CD14-positive monocyte (primary cell): ENCODE results near the gene OPALIN. TPM values are rescaled to one million over a fixed set of nuclear protein-coding genes. Genes with fewer than 3 reads are reported as not detected.

ENCODE experiments used
- DNase-seq, 3 donors: peaks; one replicate each; pipeline ENCODE4 v3.0.0-alpha.2; 2011 to 2022
- H2AFZ ChIP-seq: 2 replicates; pipeline ENCODE4 v1.6.0; 2012; ENCODE audit warnings: mild to moderate bottlenecking, low read depth, low read length, inconsistent platforms; ENCODE audit not compliant: insufficient read depth, poor library complexity, severe bottlenecking
- H3K27ac ChIP-seq, 2 donors: 1 replicate in 1 of 2; 2 replicates in 1 of 2; pipeline ENCODE4 v1.5.1; 2012 to 2013; ENCODE audit warnings: low read length in 2 of 2, control low read depth in 1 of 2, inconsistent platforms in 1 of 2, low read depth in 1 of 2, mild to moderate bottlenecking in 1 of 2
- H3K27me3 ChIP-seq, 2 donors: one replicate each; pipeline versions ENCODE4 v1.6.0 to v1.6.1; 2011 to 2013; ENCODE audit warnings: low read length in 2 of 2; ENCODE audit not compliant: control insufficient read depth in 2 of 2, insufficient read depth in 2 of 2
- H3K36me3 ChIP-seq, 2 donors: replicated peaks in 1 of 2; 1 replicate in 1 of 2; 2 replicates in 1 of 2; pipeline versions ENCODE4 v1.5.1 to v1.6.1; 2012 to 2013; ENCODE audit warnings: low read length in 2 of 2, control low read depth in 1 of 2, inconsistent platforms in 1 of 2, mild to moderate bottlenecking in 1 of 2; ENCODE audit not compliant: insufficient read depth in 2 of 2, control insufficient read depth in 1 of 2
- H3K4me1 ChIP-seq, 2 donors: 1 replicate in 1 of 2; 2 replicates in 1 of 2; pipeline versions ENCODE4 v1.5.1 to v1.6.1; 2012 to 2013; ENCODE audit warnings: low read length in 2 of 2, control low read depth in 1 of 2, inconsistent platforms in 1 of 2, mild to moderate bottlenecking in 1 of 2, moderate library complexity in 1 of 2; ENCODE audit not compliant: insufficient read depth in 2 of 2, control insufficient read depth in 1 of 2
- H3K4me2 ChIP-seq: replicated peaks from 2 replicates; pipeline ENCODE3; 2012; ENCODE audit warnings: low read length, moderate library complexity, mild to moderate bottlenecking; ENCODE audit not compliant: poor library complexity, severe bottlenecking; ENCODE audit errors: extremely low read depth
- H3K4me3 ChIP-seq, 3 experiments: fragments of 200-600 bp in 1 of 3; sonication (generic) in 1 of 3; replicated peaks in 1 of 3; 1 replicate in 2 of 3; 2 replicates in 1 of 3; pipeline ENCODE4 v1.5.1; 2011 to 2013; ENCODE audit warnings: low read length in 3 of 3, mild to moderate bottlenecking in 3 of 3, control low read depth in 2 of 3, low read depth in 2 of 3, inconsistent platforms in 1 of 3, moderate library complexity in 1 of 3
- H3K79me2 ChIP-seq: 2 replicates; pipeline ENCODE4 v1.6.0; 2012; ENCODE audit warnings: mild to moderate bottlenecking, control low read depth, inconsistent platforms, low read length, moderate library complexity; ENCODE audit not compliant: insufficient read depth
- H3K9ac ChIP-seq: 2 replicates; pipeline ENCODE4 v1.6.0; 2017; ENCODE audit warnings: low read length, mild to moderate bottlenecking; ENCODE audit not compliant: insufficient read depth, poor library complexity, severe bottlenecking
- H3K9me3 ChIP-seq, 2 donors: replicated peaks in 1 of 2; 1 replicate in 1 of 2; 2 replicates in 1 of 2; pipeline versions ENCODE4 v1.5.1 to v1.6.1; 2012 to 2013; ENCODE audit warnings: low read length in 2 of 2, control low read depth in 1 of 2; ENCODE audit not compliant: control insufficient read depth in 1 of 2, insufficient read depth in 1 of 2
- H4K20me1 ChIP-seq: 2 replicates; pipeline ENCODE4 v1.6.0; 2012; ENCODE audit warnings: mild to moderate bottlenecking, low read length, control low read depth, moderate library complexity; ENCODE audit not compliant: insufficient read depth
- H3K27ac Mint-ChIP-seq, 7 donors: one replicate each; pipeline ENCODE4 v1.8.0; 2020; ENCODE audit warnings: mild to moderate bottlenecking in 7 of 7, mixed read lengths in 7 of 7, moderate library complexity in 6 of 7, inconsistent platforms in 2 of 7
- H3K27me3 Mint-ChIP-seq, 3 donors: one replicate each; pipeline ENCODE4 v1.8.0; 2021 to 2022; ENCODE audit warnings: low read depth in 3 of 3, mild to moderate bottlenecking in 3 of 3, mixed read lengths in 3 of 3, moderate library complexity in 3 of 3, inconsistent platforms in 1 of 3
- H3K36me3 Mint-ChIP-seq, 2 donors: one replicate each; pipeline ENCODE4 v1.8.0; 2020; ENCODE audit warnings: mixed read lengths in 2 of 2, inconsistent platforms in 1 of 2, mild to moderate bottlenecking in 1 of 2
- H3K4me1 Mint-ChIP-seq: one replicate; pipeline ENCODE4 v1.8.0; 2020; ENCODE audit warnings: mild to moderate bottlenecking, mixed read lengths
- H3K4me3 Mint-ChIP-seq, 2 donors: one replicate each; pipeline ENCODE4 v1.8.0; 2020; ENCODE audit warnings: mild to moderate bottlenecking in 2 of 2, mixed read lengths in 2 of 2, moderate library complexity in 1 of 2
- H3K9me3 Mint-ChIP-seq, 7 donors: one replicate each; pipeline ENCODE4 v1.8.0; 2020 to 2022; ENCODE audit warnings: mixed read lengths in 7 of 7, mild to moderate bottlenecking in 6 of 7, moderate library complexity in 6 of 7, inconsistent platforms in 2 of 7
- CTCF ChIP-seq: fragments of 200-600 bp; IDR thresholded peaks from one replicate; pipeline ENCODE4 v1.8.0; 2022; ENCODE audit warnings: antibody characterized with exemption, mild to moderate bottlenecking
- WGBS: methylation state at CpG from one replicate; pipeline ENCODE4 v1.1.5; 2013; ENCODE audit warnings: missing lambda C conversion rate; ENCODE audit not compliant: insufficient coverage; 5-methylcytosine and 5-hydroxymethylcytosine counted together
- intact Hi-C, 2 donors: fragments of 100-400 bp; cut with micrococcal nuclease; formaldehyde crosslinking; loops; one replicate each; pipeline versions ENCODE4 v1.15.0 to v1.15.1; 2023
- polyA plus RNA-seq, 3 donors: library from polyadenylated mRNA; depleted of rRNA in 1 of 3; unstranded in 2 of 3; stranded (reverse) in 1 of 3; fragments of 300-500 nt in 2 of 3; fragments of >200 nt in 1 of 3; fragmentation: Illumina TruSeq in 2 of 3; gene quantifications; 1 replicate in 2 of 3; 2 replicates in 1 of 3; pipeline ENCODE4 v1.2.3, GENCODE V29; 2012 to 2021

OPALIN gene
- polyA plus RNA-seq, 3 donors, result not detected

GRCh38 chr10:96342402-96342801 is 16.4 kb downstream of the OPALIN start:
- Histone ChIP-seq H3K27ac (no peak overlapping the region), H4K20me1 (no peaks in the 10 kb centered on the region), H3K4me3 (no peak overlapping the region), H3K9me3 (peaks cover 5 to 7% of the 10 kb centered on the region in 2 donors), H3K4me1 (no peaks in the 10 kb centered on the region), H3K79me2 (no peaks in the 10 kb centered on the region), H3K9ac (no peak overlapping the region), H3K36me3 (no peaks in the 10 kb centered on the region), H2AFZ (no peak overlapping the region), H3K4me2 (no peak overlapping the region), H3K27me3 (no peaks in the 10 kb centered on the region)
- Mint-ChIP-seq H3K27me3 (peaks cover 0 to 1% (median under 1%) of the 10 kb centered on the region in 3 donors), H3K9me3 (peaks cover 6 to 19% (median 11%) of the 10 kb centered on the region in 7 donors), H3K27ac (no peak overlapping the region), H3K4me1 (peaks cover 6% of the 10 kb centered on the region), H3K4me3 (no peak overlapping the region), H3K36me3 (no peaks in the 10 kb centered on the region)
- WGBS, result no CpG with 5 or more reads among the region's 4 CpGs
- intact Hi-C loops, result no loop called here
- no peak for DNase-seq
- no peak for TF ChIP-seq CTCF

GRCh38 chr10:96341219-96342182 is 17.3 kb downstream of the OPALIN start:
- H3K4me3 ChIP-seq, result no peak overlapping the region
- no peaks in the 10 kb centered on the region for H4K20me1 ChIP-seq
- no peak overlapping the region for H3K27ac ChIP-seq
- H3K4me1 Mint-ChIP-seq, result peaks cover 6% of the 10 kb centered on the region
- WGBS, result 88% methylated on average over 3 of the region's 5 CpGs
- H3K9me3 Mint-ChIP-seq, result peaks cover 2 to 14% (median 8%) of the 10 kb centered on the region in 7 donors
- intact Hi-C loops, result no loop called here
- no peak overlapping the region for H3K9ac ChIP-seq
- H3K36me3 Mint-ChIP-seq, result no peaks in the 10 kb centered on the region
- no peak overlapping the region for H3K27ac Mint-ChIP-seq
- H2AFZ ChIP-seq, result no peak overlapping the region
- no peak for TF ChIP-seq CTCF
- DNase-seq, result no peak
- no peak overlapping the region for H3K4me3 Mint-ChIP-seq
- H3K27me3 Mint-ChIP-seq, result peaks cover 0 to 3% (median 0%) of the 10 kb centered on the region in 3 donors
- H3K4me1 ChIP-seq, result no peaks in the 10 kb centered on the region
- no peaks in the 10 kb centered on the region for H3K79me2 ChIP-seq
- H3K36me3 ChIP-seq, result no peaks in the 10 kb centered on the region
- H3K27me3 ChIP-seq, result no peaks in the 10 kb centered on the region
- no peak overlapping the region for H3K4me2 ChIP-seq
- H3K9me3 ChIP-seq, result peaks cover 3 to 7% of the 10 kb centered on the region in 2 donors
